ENCODE data around the gene CLASP1.
A peak's percentile ranks its signal among the peaks of the same experiment; 100 is the strongest.
"Not testable (repeated sequence)": the region's sequence is repeated elsewhere in the genome, so short reads cannot be mapped to it uniquely, and the experiment has no call there.

CLASP1 gene

GRCh38 chr2:121309801-121310200, 339.5 kb downstream of the CLASP1 start:
- Histone ChIP-seq H3K4me2 (peak overlapping the region in 7 of 11 experiments; percentile 0 to 40 (median 23); a peak in 6 of 22 replicates), H3K36me3 (no peaks in the 10 kb centered on the region), H3K27ac (peak overlapping the region in 2 of 11 experiments; percentile 58 to 62; a peak in 3 of 22 replicates), H3K27me3 (no peaks in the 10 kb centered on the region), H3K9me3 (replicated peaks in 1 of 11) (no peaks in the 10 kb centered on the region), H3K9ac (no peak overlapping the region), H4K20me1 (no peaks in the 10 kb centered on the region), H3K4me1 (peaks cover 0 to 9% (median 5%) of the 10 kb centered on the region in 10 experiments; a peak in 8 of 20 replicates), H3K4me3 (no peak overlapping the region)
- TF ChIP-seq Cebpa-rat (IDR thresholded peaks at IDR 0.05), result no peak

- Histone ChIP-seq H3K9me3 (replicated peaks in 1 of 11) (no peaks in the 10 kb centered on the region), H4K20me1 (no peaks in the 10 kb centered on the region), H3K27ac (peak overlapping the region in 2 of 11 experiments; percentile 58 to 62; a peak in 3 of 22 replicates), H3K9ac (no peak overlapping the region), H3K4me1 (peaks cover 0 to 9% (median 5%) of the 10 kb centered on the region in 10 experiments; a peak in 8 of 20 replicates), H3K4me2 (peak overlapping the region in 5 of 11 experiments; percentile 9 to 33 (median 23); a peak in 3 of 22 replicates), H3K4me3 (no peak overlapping the region), H3K36me3 (no peaks in the 10 kb centered on the region), H3K27me3 (no peaks in the 10 kb centered on the region)
- no peak for TF ChIP-seq Cebpa-rat (IDR thresholded peaks at IDR 0.05)
These were observed 339.9 kb downstream of the CLASP1 start for GRCh38 chr2:121309323-121309722.

- H3K36me3 ChIP-seq, result no peaks in the 10 kb centered on the region
- TF ChIP-seq Cebpa-rat (IDR thresholded peaks at IDR 0.05), result no peak
- H3K27ac ChIP-seq, result no peak overlapping the region
- peaks cover 0 to 18% (median 8%) of the 10 kb centered on the region in 10 experiments; a peak in 10 of 20 replicates for H3K4me1 ChIP-seq
- H3K9ac ChIP-seq, result no peak overlapping the region
- no peak overlapping the region for H3K4me3 ChIP-seq
- no peaks in the 10 kb centered on the region for H3K9me3 ChIP-seq (replicated peaks in 1 of 11)
- H3K27me3 ChIP-seq, result no peaks in the 10 kb centered on the region
- no peak overlapping the region for H3K4me2 ChIP-seq
- H4K20me1 ChIP-seq, result no peaks in the 10 kb centered on the region
These were observed 342.2 kb downstream of the CLASP1 start for GRCh38 chr2:121307048-121307447.

GRCh38 chr2:121304941-121305340, 344.3 kb downstream of the CLASP1 start:
- Histone ChIP-seq H3K4me3 (no peak overlapping the region), H3K4me1 (peaks cover 0 to 15% (median 6%) of the 10 kb centered on the region in 10 experiments; a peak in 10 of 20 replicates), H3K36me3 (no peaks in the 10 kb centered on the region), H3K9me3 (replicated peaks in 1 of 11) (peaks cover 0 to 10% (median 4%) of the 10 kb centered on the region in 11 experiments; a peak in 7 of 22 replicates), H3K27ac (no peak overlapping the region), H3K9ac (no peak overlapping the region), H3K27me3 (no peaks in the 10 kb centered on the region), H4K20me1 (no peaks in the 10 kb centered on the region), H3K4me2 (no peak overlapping the region)
- TF ChIP-seq Cebpa-rat (IDR thresholded peaks at IDR 0.05), result no peak

- Histone ChIP-seq H3K27me3 (no peaks in the 10 kb centered on the region), H4K20me1 (no peaks in the 10 kb centered on the region), H3K9ac (no peak overlapping the region), H3K36me3 (no peaks in the 10 kb centered on the region), H3K4me3 (no peak overlapping the region), H3K4me2 (peak overlapping the region in 4 of 11 experiments; percentile 16 to 37 (median 24); a peak in 4 of 22 replicates), H3K4me1 (peaks cover 0 to 9% (median 2%) of the 10 kb centered on the region in 10 experiments; a peak in 8 of 20 replicates), H3K27ac (no peak overlapping the region), H3K9me3 (replicated peaks in 1 of 11) (peaks cover 0 to 10% (median 4%) of the 10 kb centered on the region in 11 experiments; a peak in 7 of 22 replicates)
- no peak for TF ChIP-seq Cebpa-rat (IDR thresholded peaks at IDR 0.05)
These were observed 345.6 kb downstream of the CLASP1 start for GRCh38 chr2:121303531-121304263.

GRCh38 chr2:121301190-121301589, 348.1 kb downstream of the CLASP1 start:
- H3K36me3 ChIP-seq, H3K27ac ChIP-seq, H3K9ac ChIP-seq: not testable (repeated sequence)

GRCh38 chr2:121298476-121298875, 350.8 kb downstream of the CLASP1 start:
- TF ChIP-seq Cebpa-rat (IDR thresholded peaks at IDR 0.05), result no peak

More at GRCh38 chr2:121301190-121301589, 348.1 kb downstream of the CLASP1 start:
- H3K4me3 ChIP-seq, H3K27me3 ChIP-seq, H3K4me2 ChIP-seq, H3K4me1 ChIP-seq, H4K20me1 ChIP-seq: not testable (repeated sequence)
- peaks cover 1 to 15% (median 6%) of the 10 kb centered on the region in 11 experiments; a peak in 15 of 22 replicates for H3K9me3 ChIP-seq (replicated peaks in 1 of 11)

GRCh38 chr2:121297866-121298265, 351.4 kb downstream of the CLASP1 start:
- not testable (repeated sequence) for H3K4me2 ChIP-seq, H3K27ac ChIP-seq, H4K20me1 ChIP-seq, H3K27me3 ChIP-seq, H3K9ac ChIP-seq, H3K4me1 ChIP-seq, H3K36me3 ChIP-seq, H3K4me3 ChIP-seq
- H3K9me3 ChIP-seq (replicated peaks in 1 of 11), result peaks cover 6 to 25% (median 15%) of the 10 kb centered on the region in 11 experiments; a peak in 18 of 22 replicates

More at GRCh38 chr2:121298476-121298875, 350.8 kb downstream of the CLASP1 start:
- Histone ChIP-seq H3K27me3 (no peaks in the 10 kb centered on the region), H4K20me1 (no peaks in the 10 kb centered on the region), H3K4me2 (no peak overlapping the region), H3K9me3 (replicated peaks in 1 of 11) (peaks cover 6 to 25% (median 15%) of the 10 kb centered on the region in 11 experiments; a peak in 18 of 22 replicates), H3K4me3 (no peak overlapping the region), H3K27ac (no peak overlapping the region), H3K9ac (no peak overlapping the region), H3K4me1 (peaks cover 0 to 4% (median under 1%) of the 10 kb centered on the region in 10 experiments; a peak in 8 of 20 replicates), H3K36me3 (no peaks in the 10 kb centered on the region)

- H3K9ac ChIP-seq, result no peak overlapping the region
- no peaks in the 10 kb centered on the region for H4K20me1 ChIP-seq
- H3K4me3 ChIP-seq, result no peak overlapping the region
- no peaks in the 10 kb centered on the region for H3K4me1 ChIP-seq
- peaks cover 6 to 25% (median 15%) of the 10 kb centered on the region in 11 experiments; a peak in 18 of 22 replicates for H3K9me3 ChIP-seq (replicated peaks in 1 of 11)
- no peak overlapping the region for H3K27ac ChIP-seq
- no peak overlapping the region for H3K4me2 ChIP-seq
- TF ChIP-seq Cebpa-rat (IDR thresholded peaks at IDR 0.05), result no peak
- H3K27me3 ChIP-seq, result no peaks in the 10 kb centered on the region
- no peaks in the 10 kb centered on the region for H3K36me3 ChIP-seq
These were observed 351.9 kb downstream of the CLASP1 start for GRCh38 chr2:121297217-121297830.

Data from BLaER1 treated with 17β-estradiol and CSF1 and Interleukin-3, amounts not matched to agents 10 nM and 100 nM (cell line).